ENCODE measurements around the gene CCDC6.

GRCh38 chr10:59877191-59877671, 29.1 kb downstream of the CCDC6 start:
- no peak for TF ChIP-seq CTCF (IDR thresholded peaks at IDR 0.05; ENCODE audit: poor library complexity, severe bottlenecking)
- TF ChIP-seq REST (IDR thresholded peaks at IDR 0.05; ENCODE audit: borderline replicate concordance): no peak
- TF ChIP-seq POLR2AphosphoS5 (IDR thresholded peaks at IDR 0.05): no peak

Data from neural cell (in vitro differentiated cells).